K562 (cell line): ENCODE data around the gene ZNF556. TPM values are rescaled to one million over a fixed set of nuclear protein-coding genes. Genes with fewer than 3 reads are reported as not detected.

ENCODE experiments used
- BRD4 ChIP-seq: fragments of 200-600 bp; sonication (generic); IDR thresholded peaks from 2 replicates; pipeline ENCODE4 v1.6.1; 2017; ENCODE audit warnings: inconsistent platforms
- CBFB ChIP-seq: sonication (generic); formaldehyde crosslinking; IDR thresholded peaks from 2 replicates; pipeline ENCODE4 v1.4.0; 2020; ENCODE audit warnings: mild to moderate bottlenecking, missing genetic modification reagents
- EP300 ChIP-seq: IDR thresholded peaks from 2 replicates; pipeline ENCODE4 v1.6.1; 2012; ENCODE audit warnings: low read length, improper control_type of control experiment
- FOSL1 ChIP-seq: fragments of 200-800 bp; sonication (Bioruptor generic); conservative IDR thresholded peaks from 2 replicates; pipeline ENCODE4 v1.6.1; 2016; ENCODE audit warnings: missing genetic modification characterization, missing compliant biosample characterization
- HDAC3 ChIP-seq: fragments of 450-650 bp; IDR thresholded peaks from 2 replicates; pipeline ENCODE4 v1.6.1; 2018; ENCODE audit warnings: borderline replicate concordance, mild to moderate bottlenecking, moderate library complexity; ENCODE audit not compliant: partially characterized antibody
- MYBL2 ChIP-seq, 2 experiments: fragments of 450-650 bp in 1 of 2; sonication (generic) in 1 of 2; formaldehyde crosslinking in 1 of 2; IDR thresholded peaks; 2 replicates each; pipeline versions ENCODE4 v1.6.1 to v1.8.1; 2017 to 2022; ENCODE audit warnings: borderline replicate concordance in 1 of 2, inconsistent platforms in 1 of 2, low read depth in 1 of 2, mild to moderate bottlenecking in 1 of 2, missing genetic modification reagents in 1 of 2, moderate library complexity in 1 of 2
- NFIC ChIP-seq: fragments of 450-650 bp; IDR thresholded peaks from 2 replicates; pipeline ENCODE4 v1.6.1; 2017; ENCODE audit warnings: mild to moderate bottlenecking, inconsistent platforms
- PHB2 ChIP-seq: fragments of 450-650 bp; IDR thresholded peaks from 2 replicates; pipeline ENCODE4 v1.6.1; 2017; ENCODE audit warnings: low read depth
- STAT5A ChIP-seq: IDR thresholded peaks from 2 replicates; pipeline ENCODE4 v1.6.1; 2012; ENCODE audit warnings: low read length, inconsistent platforms, borderline replicate concordance
- TAL1 ChIP-seq: fragments of 450-650 bp; IDR thresholded peaks from 2 replicates; pipeline ENCODE4 v1.6.1; 2016; ENCODE audit warnings: mild to moderate bottlenecking
- TRIM24 ChIP-seq, 2 experiments: fragments of 450-650 bp; IDR thresholded peaks; 2 replicates each; pipeline ENCODE4 v1.6.1; 2016
- ZNF445 ChIP-seq: fragments of 250-450 bp; sonication (Bioruptor Pico); IDR thresholded peaks from 2 replicates; pipeline ENCODE4 v1.4.0; 2020; ENCODE audit warnings: low read depth, mild to moderate bottlenecking, moderate library complexity
- ZNF717 ChIP-seq: fragments of 250-450 bp; sonication (Bioruptor Pico); IDR thresholded peaks from 2 replicates; pipeline ENCODE4 v1.5.0; 2021
- polyA plus RNA-seq, 8 experiments: library from polyadenylated mRNA; depleted of rRNA in 4 of 8; stranded (reverse) in 5 of 8; unstranded in 3 of 8; fragments of >200 nt; fragmentation: Nextera tagmentation in 2 of 8; fragmentation: Illumina TruSeq in 1 of 8; extraction: Ambion mirVana in 2 of 8; extraction: Trizol in 1 of 8; gene quantifications; 2 replicates each; pipeline versions ENCODE4 v1.2.1 to v1.2.3, GENCODE V29; 2011 to 2014; ENCODE audit warnings: inconsistent platforms in 1 of 8, missing spikeins in 1 of 8
- total RNA-seq, 7 experiments: library from RNA; depleted of rRNA in 6 of 7; stranded (reverse); fragments of >200 nt in 6 of 7; fragmentation: Illumina TruSeq in 2 of 7; extraction: Trizol in 2 of 7; gene quantifications; 2 replicates each; pipeline versions ENCODE4 v1.2.1 to v1.2.3, GENCODE V29; 2011 to 2021; ENCODE audit warnings: low replicate concordance in 1 of 7
- TF ChIP-seq, protein P1 (sequence below): sonication (generic); formaldehyde crosslinking; IDR thresholded peaks from 2 replicates; pipeline ENCODE4 v1.8.1; 2023; ENCODE audit warnings: missing genetic modification reagents, mild to moderate bottlenecking, borderline replicate concordance
- TF ChIP-seq, protein P2 (sequence below): conservative IDR thresholded peaks from 2 replicates; pipeline ENCODE4 v1.6.1; 2011; ENCODE audit warnings: low read depth, mild to moderate bottlenecking, low read length; ENCODE audit not compliant: control insufficient read depth

Gene ZNF556
- total and polyA plus RNA-seq, 9 of the 15 experiments (the other 6 are each of a cell fraction or from before 2014, with no cell fraction given), result 0.01 to 0.36 (median 0.10) TPM; not detected in 1

DNA sequence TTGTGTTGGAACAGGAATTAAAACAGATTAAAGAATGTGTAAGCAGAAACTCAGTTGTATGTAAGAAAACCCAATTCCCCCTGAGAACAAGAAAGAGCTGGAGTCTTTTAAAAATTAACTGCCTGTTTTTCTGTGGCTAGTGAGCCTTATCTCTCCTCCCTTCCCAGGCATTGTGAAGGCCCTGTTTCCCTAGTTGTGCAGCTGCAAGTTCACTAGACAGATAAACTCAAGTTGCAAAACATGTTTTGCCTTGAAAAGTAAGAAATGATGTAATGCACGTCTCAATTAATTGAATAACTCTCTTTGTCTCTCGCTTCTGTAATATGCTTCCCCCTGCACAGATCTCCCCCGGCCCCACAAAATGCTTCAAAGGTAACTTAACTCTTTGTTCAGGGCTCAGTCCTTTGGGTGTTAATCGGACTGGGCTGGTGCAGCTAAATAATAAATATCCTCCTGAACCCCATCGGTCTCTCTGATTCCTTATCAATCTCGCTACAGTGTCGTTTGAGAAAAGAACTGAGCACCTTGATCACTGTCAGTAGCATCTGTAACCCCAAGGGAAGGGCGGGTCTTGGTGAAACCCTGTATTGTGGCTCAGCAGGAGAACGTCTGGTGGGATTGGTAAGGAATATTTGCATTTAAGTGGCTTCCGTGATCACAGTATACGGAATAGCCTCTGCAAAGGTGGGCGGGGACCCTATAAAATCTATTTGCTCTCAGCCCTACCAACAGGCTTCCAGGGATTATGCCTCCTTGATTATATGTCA is 1.6 kb upstream of the ZNF556 start (continued):
- TF ChIP-seq MYBL2 (IDR thresholded peaks at IDR 0.05; ENCODE audit: low read depth) (peak; percentile 81), MYBL2 (CRISPR knock-in tag; IDR thresholded peaks at IDR 0.05; ENCODE audit: borderline replicate concordance) (no peak), PHB2 (no peak), ZNF717 (CRISPR knock-in tag) (no peak), EP300 (peak; percentile 77), ZNF445 (CRISPR knock-in tag) (no peak), NFIC (peak; percentile 51), TAL1 (peak; percentile 88), FOSL1 (tag) (no peak), CBFB (CRISPR knock-in tag) (no peak), BRD4 (no peak), STAT5A (peak; percentile 75; the same call in 1 of the 2 replicates), TRIM24 (IDR thresholded peaks at IDR 0.05) (peak; percentile 87), HDAC3 (peak; percentile 58)
- TF ChIP-seq, protein P1, sequence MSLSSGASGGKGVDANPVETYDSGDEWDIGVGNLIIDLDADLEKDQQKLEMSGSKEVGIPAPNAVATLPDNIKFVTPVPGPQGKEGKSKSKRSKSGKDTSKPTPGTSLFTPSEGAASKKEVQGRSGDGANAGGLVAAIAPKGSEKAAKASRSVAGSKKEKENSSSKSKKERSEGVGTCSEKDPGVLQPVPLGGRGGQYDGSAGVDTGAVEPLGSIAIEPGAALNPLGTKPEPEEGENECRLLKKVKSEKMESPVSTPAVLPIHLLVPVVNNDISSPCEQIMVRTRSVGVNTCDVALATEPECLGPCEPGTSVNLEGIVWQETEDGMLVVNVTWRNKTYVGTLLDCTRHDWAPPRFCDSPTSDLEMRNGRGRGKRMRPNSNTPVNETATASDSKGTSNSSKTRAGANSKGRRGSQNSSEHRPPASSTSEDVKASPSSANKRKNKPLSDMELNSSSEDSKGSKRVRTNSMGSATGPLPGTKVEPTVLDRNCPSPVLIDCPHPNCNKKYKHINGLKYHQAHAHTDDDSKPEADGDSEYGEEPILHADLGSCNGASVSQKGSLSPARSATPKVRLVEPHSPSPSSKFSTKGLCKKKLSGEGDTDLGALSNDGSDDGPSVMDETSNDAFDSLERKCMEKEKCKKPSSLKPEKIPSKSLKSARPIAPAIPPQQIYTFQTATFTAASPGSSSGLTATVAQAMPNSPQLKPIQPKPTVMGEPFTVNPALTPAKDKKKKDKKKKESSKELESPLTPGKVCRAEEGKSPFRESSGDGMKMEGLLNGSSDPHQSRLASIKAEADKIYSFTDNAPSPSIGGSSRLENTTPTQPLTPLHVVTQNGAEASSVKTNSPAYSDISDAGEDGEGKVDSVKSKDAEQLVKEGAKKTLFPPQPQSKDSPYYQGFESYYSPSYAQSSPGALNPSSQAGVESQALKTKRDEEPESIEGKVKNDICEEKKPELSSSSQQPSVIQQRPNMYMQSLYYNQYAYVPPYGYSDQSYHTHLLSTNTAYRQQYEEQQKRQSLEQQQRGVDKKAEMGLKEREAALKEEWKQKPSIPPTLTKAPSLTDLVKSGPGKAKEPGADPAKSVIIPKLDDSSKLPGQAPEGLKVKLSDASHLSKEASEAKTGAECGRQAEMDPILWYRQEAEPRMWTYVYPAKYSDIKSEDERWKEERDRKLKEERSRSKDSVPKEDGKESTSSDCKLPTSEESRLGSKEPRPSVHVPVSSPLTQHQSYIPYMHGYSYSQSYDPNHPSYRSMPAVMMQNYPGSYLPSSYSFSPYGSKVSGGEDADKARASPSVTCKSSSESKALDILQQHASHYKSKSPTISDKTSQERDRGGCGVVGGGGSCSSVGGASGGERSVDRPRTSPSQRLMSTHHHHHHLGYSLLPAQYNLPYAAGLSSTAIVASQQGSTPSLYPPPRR, result no peak
- TF ChIP-seq, protein P2, sequence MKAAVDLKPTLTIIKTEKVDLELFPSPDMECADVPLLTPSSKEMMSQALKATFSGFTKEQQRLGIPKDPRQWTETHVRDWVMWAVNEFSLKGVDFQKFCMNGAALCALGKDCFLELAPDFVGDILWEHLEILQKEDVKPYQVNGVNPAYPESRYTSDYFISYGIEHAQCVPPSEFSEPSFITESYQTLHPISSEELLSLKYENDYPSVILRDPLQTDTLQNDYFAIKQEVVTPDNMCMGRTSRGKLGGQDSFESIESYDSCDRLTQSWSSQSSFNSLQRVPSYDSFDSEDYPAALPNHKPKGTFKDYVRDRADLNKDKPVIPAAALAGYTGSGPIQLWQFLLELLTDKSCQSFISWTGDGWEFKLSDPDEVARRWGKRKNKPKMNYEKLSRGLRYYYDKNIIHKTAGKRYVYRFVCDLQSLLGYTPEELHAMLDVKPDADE, result no peak
